SK-N-SH treated with all-trans-retinoic acid at 6 μM for 48 hours (cell line): ENCODE results near the gene ITIH4.

Experiments
- ATAC-seq: fragments of 200-7000 bp; cut with Tn5 transposase; 3 replicates; pipeline ENCODE4 v1.9.1; 2020; ENCODE audit warnings: mild to moderate bottlenecking, moderate library complexity
- ARNTL ChIP-seq: fragments of 450-650 bp; formaldehyde crosslinking; IDR thresholded peaks from 2 replicates; pipeline ENCODE4 v1.5.0; 2020; ENCODE audit warnings: low read depth, mild to moderate bottlenecking, moderate library complexity, borderline replicate concordance
- BACH2 ChIP-seq: fragments of 250-450 bp; sonication (Bioruptor Pico); IDR thresholded peaks from 2 replicates; pipeline ENCODE4 v1.9.0; 2021; ENCODE audit warnings: mild to moderate bottlenecking, borderline replicate concordance
- CSDC2 ChIP-seq: fragments of 250-450 bp; sonication (Bioruptor Pico); IDR thresholded peaks from 2 replicates; pipeline ENCODE4 v1.5.0; 2020; ENCODE audit warnings: mild to moderate bottlenecking, moderate library complexity
- ESRRG ChIP-seq: fragments of 250-450 bp; sonication (Bioruptor Pico); IDR thresholded peaks from 2 replicates; pipeline ENCODE4 v1.6.1; 2021; ENCODE audit warnings: mild to moderate bottlenecking
- GLIS3 ChIP-seq: fragments of 250-450 bp; sonication (Bioruptor Pico); IDR thresholded peaks from 2 replicates; pipeline ENCODE4 v1.5.0; 2020; ENCODE audit warnings: mild to moderate bottlenecking, moderate library complexity
- ISL1 ChIP-seq: fragments of 250-450 bp; sonication (Bioruptor Pico); IDR thresholded peaks from 2 replicates; pipeline ENCODE4 v2.1.2; 2022; ENCODE audit warnings: mild to moderate bottlenecking, moderate library complexity
- OSR1 ChIP-seq: fragments of 250-450 bp; sonication (Bioruptor Pico); IDR thresholded peaks from 2 replicates; pipeline ENCODE4 v1.8.0; 2022; ENCODE audit warnings: moderate library complexity, mild to moderate bottlenecking, inconsistent platforms
- POU6F1 ChIP-seq: fragments of 250-450 bp; sonication (Bioruptor Pico); IDR thresholded peaks from 2 replicates; pipeline ENCODE4 v1.8.0; 2021; ENCODE audit warnings: low read depth, mild to moderate bottlenecking, moderate library complexity, borderline replicate concordance
- PPARA ChIP-seq: fragments of 250-450 bp; sonication (Bioruptor Pico); IDR thresholded peaks from 2 replicates; pipeline ENCODE4 v1.5.0; 2020; ENCODE audit warnings: mild to moderate bottlenecking, borderline replicate concordance
- RARB ChIP-seq: fragments of 250-450 bp; sonication (Bioruptor Pico); IDR thresholded peaks from 2 replicates; pipeline ENCODE4 v1.8.0; 2021; ENCODE audit warnings: mild to moderate bottlenecking, moderate library complexity
- SNAI2 ChIP-seq: fragments of 250-450 bp; sonication (Bioruptor Pico); IDR thresholded peaks from 2 replicates; pipeline ENCODE4 v1.5.0; 2020; ENCODE audit warnings: mild to moderate bottlenecking, moderate library complexity
- TCF4 ChIP-seq: fragments of 250-450 bp; sonication (Bioruptor Pico); IDR thresholded peaks from 2 replicates; pipeline ENCODE4 v1.8.0; 2021; ENCODE audit warnings: mild to moderate bottlenecking, moderate library complexity, borderline replicate concordance
- TOX ChIP-seq: fragments of 250-450 bp; sonication (Bioruptor Pico); IDR thresholded peaks from 2 replicates; pipeline ENCODE4 v1.8.0; 2021; ENCODE audit warnings: mild to moderate bottlenecking, moderate library complexity, borderline replicate concordance
- ZFP3 ChIP-seq: fragments of 250-450 bp; sonication (Bioruptor Pico); IDR thresholded peaks from 2 replicates; pipeline ENCODE4 v1.5.0; 2020; ENCODE audit warnings: mild to moderate bottlenecking, moderate library complexity
- ZFP30 ChIP-seq: fragments of 450-650 bp; formaldehyde crosslinking; IDR thresholded peaks from 2 replicates; pipeline ENCODE4 v1.5.0; 2022; ENCODE audit warnings: mild to moderate bottlenecking, moderate library complexity
- ZNF565 ChIP-seq: fragments of 450-650 bp; formaldehyde crosslinking; conservative IDR thresholded peaks from 2 replicates; pipeline ENCODE4 v1.5.0; 2020; ENCODE audit warnings: low read depth, mild to moderate bottlenecking, moderate library complexity
- ZNF70 ChIP-seq: fragments of 450-650 bp; formaldehyde crosslinking; IDR thresholded peaks from 2 replicates; pipeline ENCODE4 v1.5.0; 2020; ENCODE audit warnings: mild to moderate bottlenecking, moderate library complexity
- ZNF8 ChIP-seq: fragments of 450-650 bp; formaldehyde crosslinking; IDR thresholded peaks from 2 replicates; pipeline ENCODE4 v1.5.0; 2020; ENCODE audit warnings: mild to moderate bottlenecking, moderate library complexity
- TF ChIP-seq, protein P1 (sequence below): fragments of 250-450 bp; sonication (Bioruptor Pico); IDR thresholded peaks from 2 replicates; pipeline ENCODE4 v1.5.1; 2021; ENCODE audit warnings: mild to moderate bottlenecking, moderate library complexity
- TF ChIP-seq, protein P2 (sequence below): fragments of 250-450 bp; sonication (Bioruptor Pico); IDR thresholded peaks from 2 replicates; pipeline ENCODE4 v1.8.0; 2020; ENCODE audit warnings: mild to moderate bottlenecking, moderate library complexity, borderline replicate concordance
- TF ChIP-seq, protein P3 (sequence below): fragments of 250-450 bp; sonication (Bioruptor Pico); IDR thresholded peaks from 2 replicates; pipeline ENCODE4 v1.5.0; 2020; ENCODE audit warnings: mild to moderate bottlenecking, moderate library complexity

The ITIH4 gene

GRCh38 chr3:52849656-52850055 is 19.2 kb upstream of the ITIH4 start:
- ATAC-seq = no peak
- TF ChIP-seq ISL1 (CRISPR knock-in tag) (no peak), OSR1 (CRISPR knock-in tag) (no peak), GLIS3 (CRISPR knock-in tag) (no peak), ARNTL (CRISPR knock-in tag) (no peak), PPARA (CRISPR knock-in tag) (no peak)

DNA sequence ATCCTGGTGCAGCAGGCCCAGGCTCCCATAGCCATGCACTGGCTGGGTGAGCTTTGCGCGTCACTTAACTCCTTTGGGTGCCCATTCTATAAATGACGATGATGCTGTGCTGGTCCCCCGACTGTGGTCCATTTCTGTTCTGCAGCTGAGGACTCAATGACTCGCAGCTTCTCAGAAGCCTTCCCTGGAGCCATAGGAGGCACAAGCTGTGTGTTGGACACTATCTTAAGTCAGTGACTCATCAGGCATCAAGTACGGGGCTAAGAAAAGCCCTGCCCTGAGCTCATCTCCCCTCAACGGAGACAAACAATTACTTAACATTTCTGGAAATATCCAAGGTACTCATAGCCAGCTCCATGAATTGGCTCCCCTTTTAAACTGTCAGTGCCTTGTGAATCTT is 18.1 kb upstream of the ITIH4 start:
- ATAC-seq = peak; percentile 66
- TF ChIP-seq ZFP30 = no peak
- TF ChIP-seq SNAI2 (CRISPR knock-in tag) = no peak
- no peak for TF ChIP-seq ZNF70 (CRISPR knock-in tag)
- TF ChIP-seq PPARA (CRISPR knock-in tag) = no peak
- no peak for TF ChIP-seq TCF4 (CRISPR knock-in tag)
- TF ChIP-seq RARB (CRISPR knock-in tag) = no peak
- TF ChIP-seq, protein P1, sequence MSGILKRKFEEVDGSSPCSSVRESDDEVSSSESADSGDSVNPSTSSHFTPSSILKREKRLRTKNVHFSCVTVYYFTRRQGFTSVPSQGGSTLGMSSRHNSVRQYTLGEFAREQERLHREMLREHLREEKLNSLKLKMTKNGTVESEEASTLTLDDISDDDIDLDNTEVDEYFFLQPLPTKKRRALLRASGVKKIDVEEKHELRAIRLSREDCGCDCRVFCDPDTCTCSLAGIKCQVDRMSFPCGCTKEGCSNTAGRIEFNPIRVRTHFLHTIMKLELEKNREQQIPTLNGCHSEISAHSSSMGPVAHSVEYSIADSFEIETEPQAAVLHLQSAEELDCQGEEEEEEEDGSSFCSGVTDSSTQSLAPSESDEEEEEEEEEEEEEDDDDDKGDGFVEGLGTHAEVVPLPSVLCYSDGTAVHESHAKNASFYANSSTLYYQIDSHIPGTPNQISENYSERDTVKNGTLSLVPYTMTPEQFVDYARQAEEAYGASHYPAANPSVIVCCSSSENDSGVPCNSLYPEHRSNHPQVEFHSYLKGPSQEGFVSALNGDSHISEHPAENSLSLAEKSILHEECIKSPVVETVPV = no peak
- TF ChIP-seq ZNF565 (CRISPR knock-in tag) = no peak

GRCh38 chr3:52847726-52848125 is 17.3 kb upstream of the ITIH4 start:
- TF ChIP-seq CSDC2 (CRISPR knock-in tag) = no peak
- no peak for TF ChIP-seq BACH2 (CRISPR knock-in tag)
- TF ChIP-seq ZNF565 (CRISPR knock-in tag) = no peak
- TF ChIP-seq RARB (CRISPR knock-in tag) = no peak
- TF ChIP-seq SNAI2 (CRISPR knock-in tag) = no peak
- TF ChIP-seq TCF4 (CRISPR knock-in tag) = no peak
- TF ChIP-seq, protein P1 = no peak
- TF ChIP-seq ZFP3 (CRISPR knock-in tag) = no peak
- no peak for TF ChIP-seq POU6F1 (CRISPR knock-in tag)
- TF ChIP-seq ESRRG (CRISPR knock-in tag) = no peak
- TF ChIP-seq ZFP30 = no peak
- TF ChIP-seq ISL1 (CRISPR knock-in tag) = no peak
- TF ChIP-seq, protein P2, sequence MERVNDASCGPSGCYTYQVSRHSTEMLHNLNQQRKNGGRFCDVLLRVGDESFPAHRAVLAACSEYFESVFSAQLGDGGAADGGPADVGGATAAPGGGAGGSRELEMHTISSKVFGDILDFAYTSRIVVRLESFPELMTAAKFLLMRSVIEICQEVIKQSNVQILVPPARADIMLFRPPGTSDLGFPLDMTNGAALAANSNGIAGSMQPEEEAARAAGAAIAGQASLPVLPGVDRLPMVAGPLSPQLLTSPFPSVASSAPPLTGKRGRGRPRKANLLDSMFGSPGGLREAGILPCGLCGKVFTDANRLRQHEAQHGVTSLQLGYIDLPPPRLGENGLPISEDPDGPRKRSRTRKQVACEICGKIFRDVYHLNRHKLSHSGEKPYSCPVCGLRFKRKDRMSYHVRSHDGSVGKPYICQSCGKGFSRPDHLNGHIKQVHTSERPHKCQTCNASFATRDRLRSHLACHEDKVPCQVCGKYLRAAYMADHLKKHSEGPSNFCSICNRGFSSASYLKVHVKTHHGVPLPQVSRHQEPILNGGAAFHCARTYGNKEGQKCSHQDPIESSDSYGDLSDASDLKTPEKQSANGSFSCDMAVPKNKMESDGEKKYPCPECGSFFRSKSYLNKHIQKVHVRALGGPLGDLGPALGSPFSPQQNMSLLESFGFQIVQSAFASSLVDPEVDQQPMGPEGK (CRISPR knock-in tag) = no peak
- TF ChIP-seq ZNF8 (CRISPR knock-in tag) = no peak
- TF ChIP-seq, protein P3, sequence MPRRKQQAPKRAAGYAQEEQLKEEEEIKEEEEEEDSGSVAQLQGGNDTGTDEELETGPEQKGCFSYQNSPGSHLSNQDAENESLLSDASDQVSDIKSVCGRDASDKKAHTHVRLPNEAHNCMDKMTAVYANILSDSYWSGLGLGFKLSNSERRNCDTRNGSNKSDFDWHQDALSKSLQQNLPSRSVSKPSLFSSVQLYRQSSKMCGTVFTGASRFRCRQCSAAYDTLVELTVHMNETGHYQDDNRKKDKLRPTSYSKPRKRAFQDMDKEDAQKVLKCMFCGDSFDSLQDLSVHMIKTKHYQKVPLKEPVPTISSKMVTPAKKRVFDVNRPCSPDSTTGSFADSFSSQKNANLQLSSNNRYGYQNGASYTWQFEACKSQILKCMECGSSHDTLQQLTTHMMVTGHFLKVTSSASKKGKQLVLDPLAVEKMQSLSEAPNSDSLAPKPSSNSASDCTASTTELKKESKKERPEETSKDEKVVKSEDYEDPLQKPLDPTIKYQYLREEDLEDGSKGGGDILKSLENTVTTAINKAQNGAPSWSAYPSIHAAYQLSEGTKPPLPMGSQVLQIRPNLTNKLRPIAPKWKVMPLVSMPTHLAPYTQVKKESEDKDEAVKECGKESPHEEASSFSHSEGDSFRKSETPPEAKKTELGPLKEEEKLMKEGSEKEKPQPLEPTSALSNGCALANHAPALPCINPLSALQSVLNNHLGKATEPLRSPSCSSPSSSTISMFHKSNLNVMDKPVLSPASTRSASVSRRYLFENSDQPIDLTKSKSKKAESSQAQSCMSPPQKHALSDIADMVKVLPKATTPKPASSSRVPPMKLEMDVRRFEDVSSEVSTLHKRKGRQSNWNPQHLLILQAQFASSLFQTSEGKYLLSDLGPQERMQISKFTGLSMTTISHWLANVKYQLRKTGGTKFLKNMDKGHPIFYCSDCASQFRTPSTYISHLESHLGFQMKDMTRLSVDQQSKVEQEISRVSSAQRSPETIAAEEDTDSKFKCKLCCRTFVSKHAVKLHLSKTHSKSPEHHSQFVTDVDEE (CRISPR knock-in tag) = no peak
- TF ChIP-seq GLIS3 (CRISPR knock-in tag) = no peak
- TF ChIP-seq TOX (CRISPR knock-in tag) = no peak
- TF ChIP-seq, all 23 proteins: peak for 0
- ATAC-seq = no peak
